ENCODE measurements around the gene CYFIP1. TPM values are rescaled to one million over a fixed set of nuclear protein-coding genes. Genes with fewer than 3 reads are reported as not detected.

The CYFIP1 gene
- total RNA-seq, 1 experiment from 2014 or later: 159 TPM

GRCh38 chr15:22845289-22845900 is 134.8 kb downstream of the CYFIP1 start:
- ChIA-PET POLR2A (no interaction called here), CTCF (no interaction called here)
- in situ Hi-C loops (cut with HindIII; ENCODE audit: low pct_unique_long_range_greater_than_20kb, low sequenced_read_pairs) (no loop called here), intact Hi-C loops (cut with micrococcal nuclease; ENCODE audit: unreplicated experiment) (no loop called here)
- H3K4me3 ChIP-seq (ENCODE audit: low read depth in 2 of 2, low read length in 2 of 2): no peak overlapping the region
- no peaks in the 10 kb centered on the region for H3K27me3 ChIP-seq (ENCODE audit: control insufficient read depth, insufficient read depth, low read length)
- no peaks in the 10 kb centered on the region for H3K9me3 ChIP-seq (ENCODE audit: control insufficient read depth, insufficient read depth, low read depth, low read length)
- no TSS peak for BruUV-seq (replicated peaks)
- H3K27ac ChIP-seq (ENCODE audit: low read length): no peak overlapping the region
- ATAC-seq (no peak), DNase-seq (ENCODE audit: low read depth, low spot score) (no peak)
- H3K4me1 ChIP-seq (ENCODE audit: control insufficient read depth, insufficient read depth, low read length): peaks cover 4% of the 10 kb centered on the region; the same call in 1 of the 2 replicates
- H3K36me3 ChIP-seq (ENCODE audit: control insufficient read depth, insufficient read depth, low read length): no peaks in the 10 kb centered on the region; the same call in 1 of the 2 replicates
- TF ChIP-seq SIN3A (IDR thresholded peaks at IDR 0.05; ENCODE audit: borderline replicate concordance, insufficient read depth, low read depth, low read length): no peak
- TF ChIP-seq TCF7L2 (IDR thresholded peaks at IDR 0.05; ENCODE audit: low read depth, low read length): no peak
- TF ChIP-seq CTCF (IDR thresholded peaks at IDR 0.05): no peak
- no peak for TF ChIP-seq REST (IDR thresholded peaks at IDR 0.05; ENCODE audit: insufficient read depth in 1 of 2, low read depth in 2 of 2, low read length in 1 of 2)
- no peak for TF ChIP-seq POLR2AphosphoS5 (IDR thresholded peaks at IDR 0.05; ENCODE audit: low read depth, low read length)

- no peak overlapping the region for H3K27ac ChIP-seq (ENCODE audit: low read length)
- DNase-seq (ENCODE audit: low read depth, low spot score) (no peak), ATAC-seq (no peak)
- no peaks in the 10 kb centered on the region for H3K9me3 ChIP-seq (ENCODE audit: control insufficient read depth, insufficient read depth, low read depth, low read length)
- H3K27me3 ChIP-seq (ENCODE audit: control insufficient read depth, insufficient read depth, low read length): no peaks in the 10 kb centered on the region
- TF ChIP-seq CTCF (IDR thresholded peaks at IDR 0.05): no peak
- no peak for TF ChIP-seq TCF7L2 (IDR thresholded peaks at IDR 0.05; ENCODE audit: low read depth, low read length)
- TF ChIP-seq POLR2AphosphoS5 (IDR thresholded peaks at IDR 0.05; ENCODE audit: low read depth, low read length): no peak
- no peak for TF ChIP-seq REST (IDR thresholded peaks at IDR 0.05; ENCODE audit: insufficient read depth in 1 of 2, low read depth in 2 of 2, low read length in 1 of 2)
- no peak for TF ChIP-seq SIN3A (IDR thresholded peaks at IDR 0.05; ENCODE audit: borderline replicate concordance, insufficient read depth, low read depth, low read length)
- no peak overlapping the region for H3K4me3 ChIP-seq (ENCODE audit: low read depth in 2 of 2, low read length in 2 of 2)
- H3K36me3 ChIP-seq (ENCODE audit: control insufficient read depth, insufficient read depth, low read length): no peaks in the 10 kb centered on the region; the same call in none of the 2 replicates
- H3K4me1 ChIP-seq (ENCODE audit: control insufficient read depth, insufficient read depth, low read length): peaks cover 4% of the 10 kb centered on the region; the same call in 1 of the 2 replicates
- BruUV-seq (replicated peaks): no TSS peak
- in situ Hi-C loops (cut with HindIII; ENCODE audit: low pct_unique_long_range_greater_than_20kb, low sequenced_read_pairs): no loop called here
- ChIA-PET CTCF (no interaction called here), POLR2A (no interaction called here)
- intact Hi-C loops (cut with micrococcal nuclease; ENCODE audit: unreplicated experiment): no loop called here
These were observed 135.5 kb downstream of the CYFIP1 start for GRCh38 chr15:22844421-22845288.
